A549 (cell line): ENCODE results near the gene KRT38. TPM values are rescaled to one million over a fixed set of nuclear protein-coding genes. Genes with fewer than 3 reads are reported as not detected.

Experiments
- ATAC-seq, 2 experiments: fragments of 200-7000 bp in 1 of 2; fragments of >200 bp in 1 of 2; cut with Nextera tagmentation in 1 of 2; cut with Tn5 transposase in 1 of 2; 3 replicates each; pipeline versions ENCODE4 v1.8.0 to v1.9.1; 2018 to 2020; ENCODE audit warnings: mild to moderate bottlenecking in 1 of 2, moderate library complexity in 1 of 2
- CTCF ChIA-PET: fragments of 300-600 bp; sonication (Branson Sonifier 250); formaldehyde crosslinking; extraction: SDS; loops from one replicate; lab custom pipeline; 2021; ENCODE audit warnings: antibody characterized with exemption, inconsistent platforms; lab: Yijun Ruan, JAX
- POLR2A ChIA-PET: fragments of 350-600 bp; formaldehyde crosslinking; extraction: SDS; loops from one replicate; lab custom pipeline; 2021; ENCODE audit warnings: antibody characterized with exemption, inconsistent platforms; lab: Yijun Ruan, JAX
- DNase-seq, 2 experiments: peaks; one replicate each; pipeline versions ENCODE4 v3.0.0 to v3.0.0-alpha.2; 2011 to 2016; ENCODE audit warnings: low read depth in 1 of 2, low spot score in 1 of 2
- FAIRE-seq: peaks from 2 replicates; lab custom pipeline; 2011; peaks lifted over from hg19 to GRCh38; lab: Jason Lieb, UNC
- H3K27ac ChIP-seq, 2 experiments: fragments of >200 bp; sonication (Bioruptor Twin); formaldehyde crosslinking; 3 replicates each; pipeline ENCODE4 v1.5.1; 2016 to 2017
- H3K4me1 ChIP-seq: fragments of >200 bp; sonication (Bioruptor Twin); formaldehyde crosslinking; 3 replicates; pipeline ENCODE4 v1.6.1; 2016
- H3K4me2 ChIP-seq: fragments of >200 bp; sonication (Bioruptor Twin); formaldehyde crosslinking; 3 replicates; pipeline ENCODE4 v1.6.1; 2016
- H3K4me3 ChIP-seq: fragments of >200 bp; sonication (Bioruptor Twin); formaldehyde crosslinking; 3 replicates; pipeline ENCODE4 v1.5.1; 2016
- H3K9me3 ChIP-seq: fragments of >200 bp; sonication (Bioruptor Twin); formaldehyde crosslinking; 3 replicates; pipeline ENCODE4 v1.6.1; 2016
- CBX2 ChIP-seq: fragments of 200-600 bp; sonication (generic); IDR thresholded peaks from 2 replicates; pipeline ENCODE4 v1.6.1; 2016; ENCODE audit warnings: low read depth, mild to moderate bottlenecking, borderline replicate concordance
- CBX8 ChIP-seq: fragments of 200-600 bp; sonication (generic); IDR thresholded peaks from 2 replicates; pipeline ENCODE4 v1.6.1; 2016
- EHMT2 ChIP-seq: fragments of 200-600 bp; sonication (generic); IDR thresholded peaks from 2 replicates; pipeline ENCODE4 v1.6.1; 2016; ENCODE audit warnings: antibody characterized with exemption, low read depth, mild to moderate bottlenecking, moderate library complexity
- EP300 ChIP-seq, 2 experiments: fragments of >200 bp; sonication (Bioruptor Twin); formaldehyde crosslinking; IDR thresholded peaks; 2 replicates in 1 of 2; 3 replicates in 1 of 2; pipeline ENCODE4 v1.6.1; 2016 to 2017
- FOSL2 ChIP-seq, 2 experiments: fragments of 450-650 bp in 1 of 2; fragments of >200 bp in 1 of 2; sonication (Bioruptor Twin) in 1 of 2; formaldehyde crosslinking; IDR thresholded peaks; 2 replicates each; pipeline versions ENCODE4 v1.5.0 to v1.6.1; 2016 to 2020; ENCODE audit warnings: mild to moderate bottlenecking in 1 of 2, moderate library complexity in 1 of 2
- FOXS1 ChIP-seq: fragments of 250-450 bp; sonication (Bioruptor Pico); IDR thresholded peaks from 2 replicates; pipeline ENCODE4 v1.5.0; 2020; ENCODE audit warnings: mild to moderate bottlenecking, moderate library complexity
- HOXA7 ChIP-seq: fragments of 250-450 bp; sonication (Bioruptor Pico); IDR thresholded peaks from 2 replicates; pipeline ENCODE4 v1.5.0; 2020; ENCODE audit warnings: mild to moderate bottlenecking, moderate library complexity
- JUNB ChIP-seq: fragments of >200 bp; sonication (Bioruptor Twin); formaldehyde crosslinking; IDR thresholded peaks from 2 replicates; pipeline ENCODE4 v1.6.1; 2016
- KDM5A ChIP-seq: fragments of 200-600 bp; sonication (generic); IDR thresholded peaks from 2 replicates; pipeline ENCODE4 v1.6.1; 2016; ENCODE audit warnings: antibody characterized with exemption, mild to moderate bottlenecking
- NFE2L2 ChIP-seq: fragments of 150-350 bp; conservative IDR thresholded peaks from 2 replicates; pipeline ENCODE4 v1.6.1; 2014; ENCODE audit warnings: low read length
- POLR2AphosphoS2 ChIP-seq: conservative IDR thresholded peaks from 2 replicates; pipeline ENCODE4 v1.6.1; 2012; ENCODE audit warnings: low read length, improper control_type of control experiment, inconsistent platforms
- RCOR1 ChIP-seq: fragments of 150-350 bp; IDR thresholded peaks from 2 replicates; pipeline ENCODE4 v1.6.1; 2014; ENCODE audit warnings: antibody characterized with exemption, low read length, low read depth
- RFX5 ChIP-seq: fragments of 450-650 bp; IDR thresholded peaks from 2 replicates; pipeline ENCODE4 v1.7.1; 2014; ENCODE audit warnings: antibody characterized with exemption, mild to moderate bottlenecking, moderate library complexity
- ZSCAN20 ChIP-seq: fragments of 250-450 bp; sonication (Bioruptor Pico); IDR thresholded peaks from 2 replicates; pipeline ENCODE4 v1.8.0; 2022; ENCODE audit warnings: mild to moderate bottlenecking, moderate library complexity
- WGBS: methylation state at CpG from one replicate; pipeline ENCODE4 v1.1.6; 2017; ENCODE audit errors: missing lambda C conversion rate; 5-methylcytosine and 5-hydroxymethylcytosine counted together
- polyA plus RNA-seq, 4 experiments: library from polyadenylated mRNA; depleted of rRNA in 3 of 4; stranded (reverse); fragments of >200 nt; fragmentation: RNase III in 1 of 4; extraction: RNeasy Plus Mini Kit Qiagen cat#74134 plus additional on column Dnase treatment in 1 of 4; gene quantifications; 2 replicates in 3 of 4; 3 replicates in 1 of 4; pipeline ENCODE4 v1.2.3, GENCODE V29; 2011 to 2017
- TF ChIP-seq, protein P1 (sequence below): IDR thresholded peaks from 2 replicates; pipeline ENCODE4 v1.6.1; 2012; ENCODE audit warnings: low read depth, borderline replicate concordance
- TF ChIP-seq, protein P2 (sequence below): fragments of 200-600 bp; sonication (generic); IDR thresholded peaks from 2 replicates; pipeline ENCODE4 v1.6.1; 2016; ENCODE audit warnings: antibody characterized with exemption, mild to moderate bottlenecking, moderate library complexity
- TF ChIP-seq, protein P3 (sequence below): fragments of >200 bp; sonication (Bioruptor Twin); formaldehyde crosslinking; IDR thresholded peaks from 3 replicates; pipeline ENCODE4 v1.6.1; 2016

The KRT38 gene
- polyA plus RNA-seq, 2 of the 4 experiments (the other 2 are of a cell fraction) = not detected

DNA sequence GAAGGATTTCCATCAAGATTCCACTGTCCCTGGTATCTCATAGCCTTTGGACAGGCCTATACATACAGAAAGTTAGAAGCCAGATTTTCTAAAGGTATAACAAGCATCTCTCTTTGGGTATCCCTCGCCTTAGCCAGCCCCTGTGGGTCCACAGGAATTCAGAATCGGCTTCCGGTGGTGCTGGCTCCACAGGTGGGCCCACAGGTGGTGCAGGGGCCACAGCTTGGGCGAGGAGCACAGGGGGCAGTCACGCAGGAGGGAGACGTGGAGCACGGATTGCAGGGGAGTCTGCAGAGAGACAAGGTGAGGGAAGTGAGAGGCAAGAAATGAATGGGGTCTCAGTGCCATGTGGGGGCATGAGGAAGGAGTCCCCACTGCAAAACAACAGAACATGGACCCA, 3.5 kb downstream of the KRT38 start (continued):
- TF ChIP-seq, protein P1, sequence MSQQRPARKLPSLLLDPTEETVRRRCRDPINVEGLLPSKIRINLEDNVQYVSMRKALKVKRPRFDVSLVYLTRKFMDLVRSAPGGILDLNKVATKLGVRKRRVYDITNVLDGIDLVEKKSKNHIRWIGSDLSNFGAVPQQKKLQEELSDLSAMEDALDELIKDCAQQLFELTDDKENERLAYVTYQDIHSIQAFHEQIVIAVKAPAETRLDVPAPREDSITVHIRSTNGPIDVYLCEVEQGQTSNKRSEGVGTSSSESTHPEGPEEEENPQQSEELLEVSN = no peak
- TF ChIP-seq RCOR1 (no peak), POLR2AphosphoS2 (no peak)
- TF ChIP-seq, protein P2, sequence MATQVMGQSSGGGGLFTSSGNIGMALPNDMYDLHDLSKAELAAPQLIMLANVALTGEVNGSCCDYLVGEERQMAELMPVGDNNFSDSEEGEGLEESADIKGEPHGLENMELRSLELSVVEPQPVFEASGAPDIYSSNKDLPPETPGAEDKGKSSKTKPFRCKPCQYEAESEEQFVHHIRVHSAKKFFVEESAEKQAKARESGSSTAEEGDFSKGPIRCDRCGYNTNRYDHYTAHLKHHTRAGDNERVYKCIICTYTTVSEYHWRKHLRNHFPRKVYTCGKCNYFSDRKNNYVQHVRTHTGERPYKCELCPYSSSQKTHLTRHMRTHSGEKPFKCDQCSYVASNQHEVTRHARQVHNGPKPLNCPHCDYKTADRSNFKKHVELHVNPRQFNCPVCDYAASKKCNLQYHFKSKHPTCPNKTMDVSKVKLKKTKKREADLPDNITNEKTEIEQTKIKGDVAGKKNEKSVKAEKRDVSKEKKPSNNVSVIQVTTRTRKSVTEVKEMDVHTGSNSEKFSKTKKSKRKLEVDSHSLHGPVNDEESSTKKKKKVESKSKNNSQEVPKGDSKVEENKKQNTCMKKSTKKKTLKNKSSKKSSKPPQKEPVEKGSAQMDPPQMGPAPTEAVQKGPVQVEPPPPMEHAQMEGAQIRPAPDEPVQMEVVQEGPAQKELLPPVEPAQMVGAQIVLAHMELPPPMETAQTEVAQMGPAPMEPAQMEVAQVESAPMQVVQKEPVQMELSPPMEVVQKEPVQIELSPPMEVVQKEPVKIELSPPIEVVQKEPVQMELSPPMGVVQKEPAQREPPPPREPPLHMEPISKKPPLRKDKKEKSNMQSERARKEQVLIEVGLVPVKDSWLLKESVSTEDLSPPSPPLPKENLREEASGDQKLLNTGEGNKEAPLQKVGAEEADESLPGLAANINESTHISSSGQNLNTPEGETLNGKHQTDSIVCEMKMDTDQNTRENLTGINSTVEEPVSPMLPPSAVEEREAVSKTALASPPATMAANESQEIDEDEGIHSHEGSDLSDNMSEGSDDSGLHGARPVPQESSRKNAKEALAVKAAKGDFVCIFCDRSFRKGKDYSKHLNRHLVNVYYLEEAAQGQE = no peak

DNA sequence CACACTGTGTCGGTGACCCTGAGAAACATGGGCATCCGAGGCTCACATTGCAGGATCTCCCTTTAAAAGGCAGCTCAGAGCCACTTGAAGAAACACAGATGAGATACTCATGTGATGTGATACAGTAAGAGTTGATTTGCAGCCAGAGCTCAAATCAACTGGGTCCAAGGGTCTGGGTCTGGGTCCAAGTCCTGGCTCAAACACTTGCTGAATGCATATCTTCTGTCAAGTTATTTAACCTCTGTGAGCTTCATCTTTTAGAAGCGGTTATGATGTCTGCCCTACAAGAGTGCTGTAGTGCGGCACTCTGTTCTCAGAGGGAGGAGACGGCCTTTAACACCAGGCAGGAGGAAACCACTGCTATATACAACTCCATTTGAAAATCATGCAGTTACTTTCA, 6.4 kb downstream of the KRT38 start:
- 73% methylated on average over 5 of the region's 5 CpGs for WGBS
- TF ChIP-seq KDM5A = no peak
- TF ChIP-seq, protein P3, sequence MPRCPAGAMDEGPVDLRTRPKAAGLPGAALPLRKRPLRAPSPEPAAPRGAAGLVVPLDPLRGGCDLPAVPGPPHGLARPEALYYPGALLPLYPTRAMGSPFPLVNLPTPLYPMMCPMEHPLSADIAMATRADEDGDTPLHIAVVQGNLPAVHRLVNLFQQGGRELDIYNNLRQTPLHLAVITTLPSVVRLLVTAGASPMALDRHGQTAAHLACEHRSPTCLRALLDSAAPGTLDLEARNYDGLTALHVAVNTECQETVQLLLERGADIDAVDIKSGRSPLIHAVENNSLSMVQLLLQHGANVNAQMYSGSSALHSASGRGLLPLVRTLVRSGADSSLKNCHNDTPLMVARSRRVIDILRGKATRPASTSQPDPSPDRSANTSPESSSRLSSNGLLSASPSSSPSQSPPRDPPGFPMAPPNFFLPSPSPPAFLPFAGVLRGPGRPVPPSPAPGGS = no peak
- TF ChIP-seq CBX2 = no peak
- TF ChIP-seq CBX8 = no peak
- TF ChIP-seq EP300 (IDR thresholded peaks at IDR 0.05) = no peak
- no peak for TF ChIP-seq ZSCAN20 (CRISPR knock-in tag)
- no peak for TF ChIP-seq NFE2L2
- no peak for TF ChIP-seq EHMT2
- TF ChIP-seq RFX5 = no peak
- TF ChIP-seq FOXS1 = no peak
- ChIA-PET POLR2A (no interaction called here), CTCF (interaction anchor here (0.8 to 2.0 kb wide), 7 partner anchors 13 to 228 kb away, joined by 3 to 8 read pairs (median 4); no protein-coding TSS in a partner anchor)
- Histone ChIP-seq H3K27ac (no peak overlapping the region), H3K9me3 (no peaks in the 10 kb centered on the region), H3K4me1 (no peaks in the 10 kb centered on the region), H3K4me3 (no peak overlapping the region), H3K4me2 (no peak overlapping the region)
- no peak for DNase-seq
- no peak for FAIRE-seq
- ATAC-seq = no peak

DNA sequence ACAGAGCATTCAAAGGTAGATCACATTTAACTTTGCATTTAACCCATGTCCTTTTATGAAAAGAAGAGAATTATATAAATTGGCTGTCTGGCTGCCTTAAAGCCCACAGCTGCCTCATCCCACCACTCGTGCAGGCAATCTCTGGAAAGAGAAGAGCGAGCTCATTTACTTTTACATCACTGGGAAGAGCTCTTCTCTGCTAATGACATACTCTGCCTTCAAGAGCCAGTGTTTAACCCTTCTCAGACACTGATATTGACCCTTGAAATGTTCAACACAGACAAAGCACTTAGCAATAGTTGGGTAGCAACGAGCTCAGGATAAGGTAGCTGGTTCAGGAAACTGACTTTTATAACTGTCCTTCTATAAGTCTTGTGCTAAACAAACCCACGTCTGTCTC, 6.8 kb downstream of the KRT38 start:
- no peak for FAIRE-seq
- ChIA-PET POLR2A (no interaction called here), CTCF (interaction anchor here (0.8 to 2.0 kb wide), 8 partner anchors 11 to 229 kb away, joined by 3 to 8 read pairs (median 4); no protein-coding TSS in a partner anchor)
- 43% methylated on average over 4 of the region's 4 CpGs for WGBS
- H3K4me3 ChIP-seq = no peak overlapping the region
- ATAC-seq = no peak
- H3K9me3 ChIP-seq = no peaks in the 10 kb centered on the region
- no peak for DNase-seq
- no peak overlapping the region for H3K4me2 ChIP-seq
- TF ChIP-seq, protein P3 = no peak
- TF ChIP-seq FOSL2 (IDR thresholded peaks at IDR 0.05) (no peak), FOSL2 (CRISPR knock-in tag; IDR thresholded peaks at IDR 0.05) (no peak), RFX5 (no peak), JUNB (no peak), HOXA7 (CRISPR knock-in tag) (no peak), FOXS1 (no peak)
- H3K27ac ChIP-seq = no peak overlapping the region
- H3K4me1 ChIP-seq = no peaks in the 10 kb centered on the region
